NCI-H510A (cell line): ENCODE data around the gene RASGRP1.
A peak's percentile ranks its signal among the peaks of the same experiment; 100 is the strongest.

Experiments
- DNase-seq: peaks from one replicate; lab custom pipeline; 2025; lab: John Stamatoyannopoulos, UW

The RASGRP1 gene

GRCh38 chr15:38458646-38459045, 106.0 kb downstream of the RASGRP1 start:
- DNase-seq = no peak

- DNase-seq = no peak
These were observed 109.5 kb downstream of the RASGRP1 start for GRCh38 chr15:38455092-38455491.

DNA sequence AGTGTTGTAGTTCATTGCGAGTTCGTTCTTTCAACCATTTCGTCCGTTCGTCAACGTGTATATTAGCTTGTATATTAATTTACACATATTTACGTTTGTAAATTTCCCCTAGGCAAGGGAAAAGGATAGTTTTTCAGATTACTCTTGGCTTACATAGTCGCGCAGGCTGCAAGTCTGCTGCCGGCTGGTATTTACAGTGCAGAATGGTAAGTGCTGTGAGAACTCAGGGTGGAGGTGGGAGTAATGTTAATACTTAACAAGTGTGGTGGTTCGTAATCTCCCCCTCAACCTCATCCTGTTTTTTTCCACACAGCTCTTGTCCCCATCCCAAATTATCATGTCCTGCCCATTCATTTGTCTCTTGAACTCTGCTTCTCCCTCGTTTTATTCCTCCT, 109.9 kb downstream of the RASGRP1 start:
- DNase-seq = no peak

DNA sequence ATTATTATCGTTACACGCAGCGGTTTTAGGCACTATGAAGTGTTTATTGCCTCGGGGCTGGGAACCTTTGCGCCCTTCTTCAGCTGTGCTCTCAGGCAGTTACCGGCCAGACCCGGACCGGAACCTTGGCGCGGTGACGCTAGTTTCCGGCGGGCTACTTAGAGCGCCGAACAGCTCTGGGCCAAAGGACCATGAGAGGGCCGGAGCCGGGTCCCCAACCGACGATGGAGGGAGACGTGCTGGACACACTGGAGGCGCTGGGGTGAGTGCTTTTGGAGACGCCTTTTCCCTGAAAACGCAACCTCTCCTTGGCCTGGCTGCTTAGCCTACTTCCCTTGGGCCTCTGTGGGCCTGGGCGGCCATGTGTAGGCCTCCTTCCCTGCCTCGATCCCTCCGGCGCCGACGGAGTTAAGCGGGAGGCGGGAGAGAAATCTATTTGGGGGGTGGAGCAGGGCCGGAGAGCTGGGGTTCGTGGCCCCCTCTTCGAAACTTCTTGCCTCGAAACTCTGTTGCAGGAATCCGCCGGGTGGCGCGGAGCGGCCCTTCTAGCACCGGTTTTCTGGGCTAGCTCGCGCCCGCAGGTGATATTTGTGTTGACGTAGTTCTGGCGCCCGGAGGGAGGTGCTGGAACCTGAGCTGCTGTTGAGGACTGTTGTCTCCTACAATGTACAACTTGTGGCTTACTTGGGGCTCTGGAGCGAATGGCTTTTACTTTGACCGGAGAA, 110.5 kb downstream of the RASGRP1 start, which contains the start of gene FAM98B:
TSS of gene FAM98B (plus strand) at position 157 of the 725 bp plus-strand sequence. CDS start at position 192, 35 bp downstream.
- DNase-seq = peak; percentile 47

- DNase-seq = no peak
These were observed 123.5 kb downstream of the RASGRP1 start for GRCh38 chr15:38441130-38441519.

DNA sequence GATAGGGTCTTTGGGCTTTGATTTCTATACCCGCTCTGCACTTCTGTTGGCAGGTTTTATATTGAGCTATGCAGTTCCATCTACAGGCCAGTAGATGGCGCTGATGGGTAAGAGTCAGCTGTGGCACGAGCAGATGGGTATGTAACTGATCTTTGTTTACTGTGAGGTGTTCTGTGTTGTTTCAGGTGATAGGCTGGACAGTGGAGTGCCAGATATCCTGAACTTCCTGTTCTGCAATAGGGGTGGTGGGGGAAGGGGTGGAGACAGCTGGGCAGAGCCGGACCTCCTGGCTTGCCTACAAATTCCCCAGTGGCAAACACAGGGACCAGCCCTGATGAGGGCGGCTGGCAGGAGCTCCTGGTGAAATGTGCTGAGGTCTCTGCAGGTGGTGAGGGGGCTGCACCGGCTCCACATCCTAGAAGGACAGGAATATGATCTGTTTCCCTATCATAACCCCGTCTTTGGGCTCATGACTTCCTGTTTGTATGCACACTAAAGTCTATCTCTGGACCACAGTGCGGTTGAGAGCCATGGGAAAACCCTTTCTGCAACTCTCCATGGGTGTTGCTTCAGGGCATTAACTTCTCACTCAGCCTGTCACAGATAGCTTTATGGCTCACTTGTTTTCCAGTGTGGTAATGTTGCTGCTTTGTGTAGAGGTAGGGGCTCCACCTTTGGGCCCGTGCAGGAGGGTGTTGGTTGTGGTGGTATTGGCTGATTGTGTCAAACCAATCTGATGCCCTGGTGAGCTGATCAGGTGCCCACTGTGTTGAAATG, 124.1 kb downstream of the RASGRP1 start:
- peak; percentile 53 for DNase-seq
